Stimulated activated CD4-positive, alpha-beta T cell treated with anti-CD3 and anti-CD28 coated beads, Interleukin-2, amount 100 ng/mL, for 24 hours (primary cell): ENCODE results near the gene DECR2.
"Not testable (repeated sequence)": the region's sequence is repeated elsewhere in the genome, so short reads cannot be mapped to it uniquely, and the experiment has no call there.

ENCODE experiments used
- DNase-seq, 2 donors: peaks; one replicate each; pipeline ENCODE4 v3.0.0-alpha.2; 2020

Gene DECR2

DNA sequence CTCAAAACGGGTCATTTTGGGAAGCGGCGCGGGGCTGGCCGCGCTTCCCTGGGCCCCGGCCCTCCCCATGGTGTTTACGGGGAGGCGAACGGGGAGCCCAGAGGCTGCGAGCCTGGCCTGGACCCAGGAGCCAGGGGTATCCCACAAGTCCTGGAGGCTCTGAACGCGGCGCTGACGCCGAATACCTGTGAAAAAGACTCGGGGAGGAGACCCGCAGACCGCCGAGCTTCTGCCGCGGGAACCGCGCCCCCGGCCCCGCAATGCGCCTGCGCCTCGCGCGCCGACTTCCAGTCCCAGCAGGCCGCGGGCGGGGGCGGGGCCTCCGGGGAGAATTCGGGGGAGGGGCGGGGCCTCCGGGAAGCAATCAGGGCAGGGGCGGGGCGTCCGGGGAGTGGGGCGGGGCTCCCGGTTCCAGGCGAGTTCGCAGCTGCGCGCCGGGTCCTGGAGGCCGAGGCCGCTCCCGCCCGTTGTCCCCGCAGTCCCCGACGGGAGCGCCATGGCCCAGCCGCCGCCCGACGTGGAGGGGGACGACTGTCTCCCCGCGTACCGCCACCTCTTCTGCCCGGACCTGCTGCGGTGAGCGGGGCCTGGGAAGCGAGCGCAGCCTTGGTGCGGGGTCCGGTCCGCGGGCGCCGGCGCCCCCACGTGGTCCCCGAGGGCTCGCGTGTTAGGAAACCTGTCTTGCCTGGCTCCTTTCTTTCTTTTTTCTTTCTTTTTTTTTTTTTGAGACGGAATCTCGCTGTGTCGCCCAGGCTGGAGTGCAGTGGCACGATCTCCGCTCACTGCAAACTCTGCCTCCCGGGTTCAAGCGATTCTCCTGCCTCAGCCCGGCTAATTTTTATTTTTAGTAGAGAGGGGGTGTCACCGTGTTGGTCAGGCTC is at the start of gene DECR2:
DECR2 (plus strand) TSS at position 418 of the 881 bp plus-strand sequence; CDS start at position 497, 79 bp downstream.
- peak; percentile 99 to 100 for DNase-seq

- peak; percentile 100 for DNase-seq
These were observed 48.9 kb upstream of the DECR2 start, which contains the start of gene AXIN1 for GRCh38 chr16:352547-353403. Gene AXIN1 (minus strand): TSS chr16:352723. CDS start chr16:347025, 5,698 bp downstream.

- no peak for DNase-seq
These were observed 48.0 kb upstream of the DECR2 start for GRCh38 chr16:353404-354290.

- DNase-seq: no peak
These were observed 47.3 kb upstream of the DECR2 start for GRCh38 chr16:354291-354881.

DNA sequence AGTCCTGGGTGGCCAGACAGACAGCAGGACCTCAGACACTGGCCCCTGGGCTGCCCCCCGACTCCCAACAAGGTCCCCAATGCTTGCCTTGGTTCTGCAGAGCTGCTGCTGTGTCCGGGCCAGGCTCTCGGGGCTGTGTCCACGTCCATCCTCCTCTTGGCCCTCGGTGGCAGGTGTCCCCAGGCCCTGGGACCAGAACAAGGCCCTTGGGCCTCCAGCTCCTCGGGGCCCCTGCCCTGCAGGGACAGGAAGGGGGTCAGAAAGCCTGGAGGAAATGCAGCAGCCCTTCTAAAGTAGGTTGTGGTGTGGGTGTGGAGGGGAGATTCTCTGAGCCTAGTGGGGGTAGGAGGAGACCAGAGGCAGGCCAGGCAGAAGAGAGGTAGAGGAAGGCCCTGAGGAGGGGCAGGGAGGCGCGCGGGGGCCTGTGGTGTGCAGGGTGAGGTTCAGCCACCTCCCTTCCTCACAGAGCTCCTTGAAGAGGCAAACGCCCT is 46.7 kb upstream of the DECR2 start:
- DNase-seq: no peak

- DNase-seq: no peak
These were observed 44.9 kb upstream of the DECR2 start for GRCh38 chr16:356741-357140.

DNA sequence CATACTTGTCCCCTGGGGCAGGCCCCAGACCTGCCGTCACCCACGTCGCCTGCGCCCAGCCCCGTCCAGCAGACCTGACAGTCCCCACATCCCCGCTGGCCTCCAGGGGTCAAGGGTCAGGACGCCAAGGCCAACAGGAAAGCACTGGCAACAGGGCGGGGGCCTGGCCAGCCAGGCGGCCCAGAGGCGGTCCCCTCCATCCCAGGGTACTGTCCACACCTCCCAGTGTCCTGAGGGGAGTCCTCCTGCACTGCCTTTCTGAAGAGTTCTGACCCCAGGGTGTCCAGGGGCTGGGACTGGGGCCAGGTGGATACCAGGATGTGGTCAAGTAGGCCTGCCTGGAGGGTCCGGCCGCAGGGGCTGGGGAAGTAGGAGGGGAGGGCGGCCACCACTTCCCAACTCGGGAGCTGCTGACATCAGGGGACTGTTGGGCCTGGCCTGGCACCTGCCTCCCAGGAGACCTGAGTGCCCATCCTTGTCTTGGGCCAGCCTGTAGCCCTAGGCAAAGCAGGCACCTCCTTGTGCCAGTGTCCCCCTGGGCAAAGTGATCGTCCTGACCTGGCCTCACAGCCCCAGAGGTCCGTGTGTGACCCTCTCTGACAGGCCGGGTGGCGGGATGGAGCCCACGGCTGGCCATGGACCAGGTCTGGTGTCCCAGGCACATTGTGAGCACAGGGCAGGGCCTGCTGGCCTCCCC is 42.5 kb upstream of the DECR2 start:
- DNase-seq: no peak

GRCh38 chr16:359871-360697 is 41.6 kb upstream of the DECR2 start:
- DNase-seq: no peak

DNA sequence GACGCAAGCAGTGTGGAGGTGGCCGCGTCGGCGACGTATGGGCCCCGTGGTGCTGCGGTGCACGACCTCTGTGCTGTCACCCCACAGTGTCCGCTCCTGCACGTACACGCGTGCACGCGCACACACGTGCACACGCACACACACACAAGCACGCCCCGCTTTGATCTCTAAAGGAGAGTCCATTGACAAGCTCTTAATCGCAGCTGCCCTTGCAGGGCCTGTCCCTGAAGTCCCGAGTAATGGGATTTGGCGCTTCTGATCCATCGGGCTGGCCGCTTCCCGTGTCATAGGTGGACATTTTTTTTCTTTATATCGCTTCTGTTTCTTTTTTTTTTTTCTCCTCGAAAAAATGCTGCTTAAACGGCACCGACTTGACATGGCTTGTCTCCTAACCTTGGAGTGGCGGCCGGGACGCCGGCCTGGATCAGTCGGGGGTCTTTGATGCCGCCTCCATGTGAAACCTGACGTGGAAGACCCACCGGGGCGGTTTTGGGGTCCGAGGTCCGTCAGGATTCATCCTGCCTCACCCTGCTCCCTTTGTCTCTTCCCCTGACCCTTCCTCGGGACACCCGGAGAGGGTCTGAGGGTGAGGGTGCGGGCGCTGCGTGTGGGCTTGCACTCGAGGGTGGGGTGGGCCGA is 40.9 kb upstream of the DECR2 start:
- DNase-seq: no peak

- DNase-seq: no peak
These were observed 40.3 kb upstream of the DECR2 start for GRCh38 chr16:361341-361871.

DNA sequence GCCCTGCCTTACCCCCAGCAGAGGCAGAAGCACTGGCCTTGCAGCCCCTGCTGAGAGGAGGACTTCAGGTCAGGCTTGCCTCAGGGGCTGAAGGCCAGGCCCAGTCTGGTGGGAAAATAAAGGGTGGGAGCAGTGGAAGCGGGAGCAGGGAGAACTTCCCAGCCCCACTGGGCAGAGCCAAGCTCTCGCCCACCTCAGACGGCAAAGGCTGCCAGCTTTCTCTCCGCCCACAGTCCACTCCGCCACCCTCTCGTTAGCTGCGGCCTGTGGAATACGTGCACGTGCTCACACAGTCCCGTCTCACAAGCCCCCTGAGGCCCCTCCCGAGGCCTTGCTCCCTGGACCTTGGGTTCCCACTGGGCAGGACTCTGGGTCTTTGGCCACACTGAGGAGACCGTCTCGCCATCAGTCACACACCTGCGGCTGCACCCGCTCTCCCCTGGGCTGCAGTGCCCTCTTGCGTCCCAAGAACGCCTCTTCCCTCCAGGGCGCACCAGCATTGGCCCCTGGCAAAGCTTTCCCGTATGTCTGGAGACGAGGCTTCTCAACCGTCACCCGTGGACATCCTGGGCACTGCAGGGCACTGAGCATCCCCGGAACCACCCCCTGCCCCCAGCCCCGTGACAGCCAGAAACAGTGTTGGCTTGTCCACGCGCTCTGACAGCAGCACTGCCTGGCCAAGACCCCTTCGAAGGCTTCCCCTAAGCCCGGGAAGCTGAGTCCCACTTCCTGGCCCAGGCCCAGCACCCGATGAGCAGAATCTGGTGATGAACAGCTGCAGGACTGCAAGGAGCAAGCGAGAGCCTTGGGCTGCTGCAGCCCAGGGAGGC is 39.6 kb upstream of the DECR2 start:
- DNase-seq: peak; percentile 75 to 79

DNA sequence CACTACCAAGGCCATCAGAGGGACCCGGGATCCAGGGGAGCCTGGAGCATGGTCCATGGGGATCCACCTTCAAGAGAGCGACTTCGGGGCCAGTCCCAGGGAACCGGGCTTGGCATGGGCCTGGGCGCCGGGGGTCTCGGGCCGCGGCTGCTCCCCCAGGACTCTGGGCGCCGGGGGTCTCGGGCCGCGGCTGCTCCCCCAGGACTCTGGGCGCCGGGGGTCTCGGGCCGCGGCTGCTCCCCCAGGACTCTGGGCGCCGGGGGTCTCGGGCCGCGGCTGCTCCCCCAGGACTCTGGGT is 39.0 kb upstream of the DECR2 start:
- not testable (repeated sequence) for DNase-seq

- no peak for DNase-seq
These were observed 38.4 kb upstream of the DECR2 start for GRCh38 chr16:363110-363765.

DNA sequence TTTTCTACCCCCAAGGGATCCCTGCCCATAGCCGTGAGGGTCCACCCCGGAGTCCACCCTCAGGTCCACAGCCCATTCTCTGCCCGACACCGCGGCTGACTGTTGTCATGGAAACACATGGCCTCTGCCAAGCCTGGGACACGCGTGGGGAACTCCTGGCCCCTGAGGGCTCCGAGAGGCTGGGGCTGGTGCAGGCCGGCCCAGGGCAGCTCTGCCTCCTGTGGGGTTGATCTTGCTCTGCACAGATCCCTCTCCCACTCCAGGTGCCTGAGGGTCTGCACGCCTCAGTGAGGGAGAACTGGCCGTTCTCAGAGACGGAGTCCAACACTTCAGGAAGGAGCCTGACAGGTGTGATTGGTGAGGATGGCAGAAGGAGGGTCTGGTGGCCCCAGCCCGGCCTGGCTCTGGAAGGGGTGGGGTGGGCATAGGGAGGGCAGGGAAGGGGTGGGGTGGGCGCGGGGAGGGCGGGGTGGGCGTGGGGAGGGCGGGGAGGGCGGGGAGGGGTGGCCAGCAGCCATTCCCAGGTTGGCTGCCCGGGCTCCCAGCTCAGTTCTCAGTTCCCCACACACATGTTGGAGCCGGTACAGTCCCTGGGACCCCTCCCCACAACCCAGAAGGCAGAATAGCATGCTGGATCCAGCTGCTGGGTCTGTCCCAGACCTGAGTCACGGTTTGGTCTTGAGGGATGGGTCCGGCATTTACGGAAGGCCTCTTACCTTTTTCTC is 37.8 kb upstream of the DECR2 start:
- no peak for DNase-seq

- DNase-seq: no peak
These were observed 36.8 kb upstream of the DECR2 start for GRCh38 chr16:364595-365491.

DNA sequence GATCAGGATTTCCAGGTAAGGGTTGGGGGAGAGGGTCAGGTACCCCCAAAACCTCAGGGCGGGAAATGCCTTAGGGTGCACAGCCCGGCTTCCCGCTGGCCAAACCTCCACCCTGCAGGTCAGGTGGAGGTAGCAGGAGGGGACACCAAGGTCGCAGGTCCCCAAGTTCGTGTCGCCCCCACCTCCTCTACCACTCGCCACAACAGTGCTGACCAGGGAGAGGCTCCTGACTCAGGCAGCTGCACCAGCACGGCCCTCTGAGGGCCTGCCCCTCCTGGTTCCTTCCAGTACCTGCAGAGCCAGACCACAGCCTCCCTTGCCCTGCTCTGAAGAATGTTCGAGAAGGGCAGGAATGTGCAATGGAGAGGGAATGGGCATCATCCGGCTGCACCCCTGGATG is 35.2 kb upstream of the DECR2 start:
- DNase-seq: no peak
